Measurements from ENCODE around the gene PRDM12.

The PRDM12 gene

GRCh38 chr9:130688072-130688471 is 23.7 kb downstream of the PRDM12 start:
- H3K4me3 ChIP-seq: no peak overlapping the region
- H3K27ac ChIP-seq: no peak overlapping the region
- no peak overlapping the region for H3K4me2 ChIP-seq
- H3K9ac ChIP-seq: no peak overlapping the region
- H3K36me3 ChIP-seq: no peaks in the 10 kb centered on the region
- no peaks in the 10 kb centered on the region for H4K20me1 ChIP-seq
- peaks cover 14% of the 10 kb centered on the region for H3K9me3 ChIP-seq
- peaks cover 3% of the 10 kb centered on the region for H3K4me1 ChIP-seq
- H3K27me3 ChIP-seq: no peaks in the 10 kb centered on the region
- no peak for TF ChIP-seq Cebpa-rat (IDR thresholded peaks at IDR 0.05)

DNA sequence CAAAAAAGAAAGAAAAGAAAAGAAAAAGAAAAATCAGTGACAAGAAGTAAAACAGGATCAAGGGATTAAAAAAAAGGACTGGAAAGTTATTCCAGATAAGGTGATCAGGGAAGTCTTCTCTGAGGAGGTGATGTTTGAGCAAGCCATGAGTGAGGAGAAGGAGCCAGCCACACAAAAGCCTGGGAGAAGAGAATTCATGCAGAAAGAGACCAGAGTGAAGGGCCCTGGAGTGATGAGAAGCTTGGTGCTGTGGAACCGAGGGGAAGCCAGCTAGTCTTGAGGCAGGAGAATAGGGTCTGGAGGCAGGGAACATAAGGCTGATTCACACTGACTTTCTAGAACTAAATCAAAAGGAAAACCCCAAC is 25.2 kb downstream of the PRDM12 start:
- peaks cover 8% of the 10 kb centered on the region for H3K4me1 ChIP-seq
- no peaks in the 10 kb centered on the region for H3K36me3 ChIP-seq
- no peak overlapping the region for H3K4me2 ChIP-seq
- TF ChIP-seq Cebpa-rat (IDR thresholded peaks at IDR 0.05): no peak
- 0 out of 2 replicates have a peak overlapping the region, but pooled peaks have one; percentile 6 for H3K9ac ChIP-seq
- no peaks in the 10 kb centered on the region for H3K27me3 ChIP-seq
- H3K4me3 ChIP-seq: no peak overlapping the region
- peaks cover 14% of the 10 kb centered on the region for H3K9me3 ChIP-seq
- H4K20me1 ChIP-seq: peaks cover 4% of the 10 kb centered on the region; the same call in 1 of the 2 replicates
- no peak overlapping the region for H3K27ac ChIP-seq

DNA sequence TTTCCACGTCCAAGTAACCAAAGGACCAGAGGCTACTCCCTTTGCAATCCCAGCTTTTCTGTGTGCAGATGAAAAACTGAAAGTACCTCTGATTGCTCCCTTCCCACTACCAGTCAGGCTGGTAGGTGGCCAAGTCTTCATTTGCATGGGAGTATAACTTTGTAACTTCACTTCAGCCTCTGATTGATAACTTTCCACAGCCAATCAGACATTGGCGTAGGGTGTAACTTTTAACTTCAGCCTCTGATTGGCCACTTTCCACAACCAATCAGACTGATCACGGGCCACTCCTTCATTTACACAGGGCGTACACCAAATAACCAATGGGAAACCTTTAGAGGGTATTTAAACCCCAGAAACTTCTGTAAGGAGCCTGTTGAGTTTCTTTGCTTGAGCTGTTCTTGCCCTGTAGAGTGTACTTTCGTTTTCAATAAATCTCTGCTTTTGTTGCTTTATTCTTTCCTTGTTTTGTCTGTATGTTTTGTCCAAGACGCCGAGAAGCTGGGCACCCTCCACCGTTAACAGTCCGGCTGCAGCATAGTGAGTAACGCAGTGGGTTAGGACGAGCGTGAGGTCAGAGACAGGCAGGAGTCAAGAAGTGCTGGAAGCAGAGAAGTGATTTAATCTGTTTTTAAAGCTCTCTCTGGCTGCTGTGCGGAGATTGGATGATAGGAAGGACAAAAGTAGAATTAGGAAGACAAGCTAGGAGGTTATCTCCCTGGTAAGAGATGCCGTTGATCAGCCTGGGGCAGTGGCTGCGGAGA is 25.7 kb downstream of the PRDM12 start:
- no peak overlapping the region for H3K4me2 ChIP-seq
- peaks cover 9% of the 10 kb centered on the region for H4K20me1 ChIP-seq
- 0 out of 2 replicates have a peak overlapping the region, but pooled peaks have one; percentile 6 for H3K9ac ChIP-seq
- peaks cover 10% of the 10 kb centered on the region for H3K9me3 ChIP-seq
- peaks cover 13% of the 10 kb centered on the region for H3K4me1 ChIP-seq
- no peak overlapping the region for H3K4me3 ChIP-seq
- H3K27ac ChIP-seq: no peak overlapping the region
- peaks cover 3% of the 10 kb centered on the region for H3K36me3 ChIP-seq
- no peak for TF ChIP-seq Cebpa-rat (IDR thresholded peaks at IDR 0.05)
- H3K27me3 ChIP-seq: no peaks in the 10 kb centered on the region

DNA sequence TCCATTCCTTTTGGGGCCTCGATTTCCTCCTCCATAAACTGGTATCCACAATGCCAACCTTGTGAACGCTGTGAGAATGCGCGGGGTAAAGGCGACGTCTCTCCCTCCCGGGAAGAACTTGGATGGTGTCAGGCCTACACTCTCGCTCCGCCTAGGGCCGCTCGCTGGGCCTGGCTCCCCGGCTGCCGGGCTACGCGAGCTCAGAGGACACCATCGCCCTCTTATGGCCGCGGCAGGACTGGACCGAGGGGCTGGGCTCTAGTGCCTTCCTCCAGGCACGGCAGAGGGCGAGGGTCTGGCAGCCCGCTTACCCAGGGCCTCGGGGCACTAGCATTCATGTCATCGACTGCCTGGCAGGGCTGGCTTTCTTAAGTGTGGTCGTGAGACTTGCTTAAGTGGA is 27.9 kb downstream of the PRDM12 start:
- H3K27me3 ChIP-seq: no peaks in the 10 kb centered on the region
- H3K27ac ChIP-seq: no peak overlapping the region
- H3K4me2 ChIP-seq: no peak overlapping the region
- H3K9me3 ChIP-seq: peaks cover 6% of the 10 kb centered on the region; the same call in 1 of the 2 replicates
- H3K9ac ChIP-seq: no peak overlapping the region
- H3K36me3 ChIP-seq: peaks cover 25% of the 10 kb centered on the region
- H3K4me3 ChIP-seq: no peak overlapping the region
- H4K20me1 ChIP-seq: peaks cover 30% of the 10 kb centered on the region
- no peak for TF ChIP-seq Cebpa-rat (IDR thresholded peaks at IDR 0.05)
- H3K4me1 ChIP-seq: peaks cover 29% of the 10 kb centered on the region

DNA sequence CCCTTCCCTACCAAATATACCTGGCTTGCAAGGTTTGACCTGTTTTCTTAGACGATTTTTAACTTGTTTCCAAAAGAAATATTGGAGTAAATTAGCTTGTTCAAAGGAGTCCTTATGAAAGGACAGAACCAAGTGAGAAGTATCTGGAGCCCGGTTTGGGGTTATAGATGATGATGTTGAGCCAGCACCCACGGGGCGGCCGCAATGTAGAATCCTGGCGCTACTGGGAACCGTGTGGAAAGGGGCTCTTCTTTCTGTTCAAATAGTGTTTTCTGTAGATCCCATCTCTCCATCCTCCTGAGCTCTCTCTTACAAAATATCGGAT is 28.7 kb downstream of the PRDM12 start:
- peaks cover 32% of the 10 kb centered on the region for H3K36me3 ChIP-seq
- no peak for TF ChIP-seq Cebpa-rat (IDR thresholded peaks at IDR 0.05)
- H3K4me2 ChIP-seq: peak overlapping the region; percentile 90
- H3K27ac ChIP-seq: peak overlapping the region; percentile 67
- H3K27me3 ChIP-seq: no peaks in the 10 kb centered on the region
- peaks cover 29% of the 10 kb centered on the region for H3K4me1 ChIP-seq
- peak overlapping the region; percentile 97 for H3K9ac ChIP-seq
- peak overlapping the region; percentile 93 for H3K4me3 ChIP-seq
- peaks cover 6% of the 10 kb centered on the region; the same call in 1 of the 2 replicates for H3K9me3 ChIP-seq
- H4K20me1 ChIP-seq: peaks cover 38% of the 10 kb centered on the region

DNA sequence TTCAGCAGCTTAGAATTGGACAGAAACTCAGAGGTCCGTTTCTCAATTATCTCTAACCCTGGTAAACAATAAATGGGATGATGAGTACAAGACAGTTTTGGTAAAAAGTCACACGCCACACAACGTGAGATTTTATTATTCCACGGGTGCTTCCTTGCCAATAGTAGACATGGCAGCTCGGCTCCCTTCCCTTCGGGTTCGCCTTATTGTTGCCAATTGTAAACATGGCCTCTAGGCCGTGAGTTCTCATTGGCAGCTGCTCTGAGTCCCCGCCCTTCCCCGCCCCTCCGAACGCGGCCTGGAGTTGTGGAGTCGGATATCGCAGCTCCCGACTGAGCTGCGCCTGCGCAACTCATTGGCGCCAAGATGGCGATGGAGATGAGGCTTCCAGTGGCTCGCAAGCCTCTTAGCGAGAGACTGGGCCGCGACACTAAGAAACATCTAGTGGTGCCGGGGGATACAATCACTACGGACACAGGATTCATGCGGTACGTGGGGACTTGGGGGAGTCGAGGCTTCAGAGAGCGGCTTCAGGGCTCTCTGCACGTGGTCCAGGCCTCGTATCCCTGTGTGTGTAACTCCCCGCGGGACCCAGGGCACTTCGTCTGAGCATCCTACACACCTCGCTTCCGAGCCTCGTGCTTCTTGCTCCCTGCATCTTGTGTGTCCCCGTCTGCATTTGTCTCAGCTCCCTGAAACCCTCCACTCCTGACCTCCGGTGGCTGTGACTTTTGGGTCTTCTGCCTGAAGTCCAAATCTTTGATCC is 29.2 kb downstream of the PRDM12 start, which contains the start of gene EXOSC2:
Gene EXOSC2, plus strand, starts transcription at position 355 of the 766 bp plus-strand sequence. Its CDS starts 12 bp downstream, at position 367.
- Histone ChIP-seq H3K27me3 (no peaks in the 10 kb centered on the region), H3K4me2 (peak within 1 kb of the TSS; percentile 90), H3K9me3 (peaks cover 6% of the 10 kb centered on the region; the same call in 1 of the 2 replicates), H3K27ac (peak within 1 kb of the TSS; percentile 93), H3K9ac (peak within 1 kb of the TSS; percentile 97), H4K20me1 (peaks cover 43% of the 10 kb centered on the region), H3K36me3 (peaks cover 38% of the 10 kb centered on the region), H3K4me3 (peak within 1 kb of the TSS; percentile 93), H3K4me1 (peaks cover 29% of the 10 kb centered on the region)
- TF ChIP-seq Cebpa-rat (IDR thresholded peaks at IDR 0.05): no peak

- H4K20me1 ChIP-seq: peaks cover 49% of the 10 kb centered on the region
- H3K4me3 ChIP-seq: peak overlapping the region; percentile 93
- H3K4me1 ChIP-seq: peaks cover 29% of the 10 kb centered on the region
- peaks cover 44% of the 10 kb centered on the region for H3K36me3 ChIP-seq
- H3K27ac ChIP-seq: peak overlapping the region; percentile 93
- peaks cover 6% of the 10 kb centered on the region; the same call in 1 of the 2 replicates for H3K9me3 ChIP-seq
- H3K4me2 ChIP-seq: peak overlapping the region; percentile 90
- no peaks in the 10 kb centered on the region for H3K27me3 ChIP-seq
- H3K9ac ChIP-seq: peak overlapping the region; percentile 97
- no peak for TF ChIP-seq Cebpa-rat (IDR thresholded peaks at IDR 0.05)
Measured at GRCh38 chr9:130694205-130694604, 29.8 kb downstream of the PRDM12 start.

DNA sequence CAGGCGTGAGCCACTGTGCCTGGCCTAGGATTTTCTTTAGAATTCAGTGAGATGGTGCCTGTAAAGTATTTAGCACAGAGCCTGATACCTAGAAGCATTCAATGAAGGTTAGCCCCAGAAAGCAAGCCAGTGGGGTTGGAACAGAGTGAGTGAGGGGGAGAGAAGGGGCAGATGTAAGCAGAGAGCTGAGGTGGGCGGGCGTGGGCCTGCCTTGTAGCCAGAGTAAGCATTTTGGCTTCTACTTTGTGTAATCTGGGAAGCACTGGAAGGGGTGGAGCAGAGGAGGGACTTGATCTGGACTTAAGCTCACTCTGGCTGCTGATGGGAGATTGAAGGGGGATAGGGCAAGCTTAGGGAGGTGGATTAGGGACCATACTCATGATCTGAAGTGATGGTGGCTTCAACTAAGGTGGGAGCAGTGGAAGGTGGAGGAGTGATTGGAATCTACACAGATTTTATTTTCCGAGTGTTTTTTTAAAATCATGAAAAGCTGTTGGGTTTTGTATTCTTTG is 31.8 kb downstream of the PRDM12 start:
- peak overlapping the region; percentile 30 for H3K4me2 ChIP-seq

GRCh38 chr9:130696996-130697395 is 32.6 kb downstream of the PRDM12 start:
- H3K4me2 ChIP-seq: no peak overlapping the region
- H3K4me1 ChIP-seq: peaks cover 29% of the 10 kb centered on the region
- peaks cover 72% of the 10 kb centered on the region for H3K36me3 ChIP-seq
- no peak overlapping the region for H3K27ac ChIP-seq
- no peak overlapping the region for H3K4me3 ChIP-seq
- peaks cover 74% of the 10 kb centered on the region for H4K20me1 ChIP-seq
- H3K9ac ChIP-seq: no peak overlapping the region
- no peak for TF ChIP-seq Cebpa-rat (IDR thresholded peaks at IDR 0.05)
- peaks cover 6% of the 10 kb centered on the region; the same call in 1 of the 2 replicates for H3K9me3 ChIP-seq
- no peaks in the 10 kb centered on the region for H3K27me3 ChIP-seq

More for the DNA sequence above, 31.8 kb downstream of the PRDM12 start:
- Histone ChIP-seq H3K36me3 (peaks cover 64% of the 10 kb centered on the region), H3K4me1 (peaks cover 29% of the 10 kb centered on the region), H3K9me3 (peaks cover 6% of the 10 kb centered on the region; the same call in 1 of the 2 replicates), H3K4me3 (no peak overlapping the region), H3K27me3 (no peaks in the 10 kb centered on the region), H3K27ac (no peak overlapping the region), H3K9ac (0 out of 2 replicates have a peak overlapping the region, but pooled peaks have one; percentile 24), H4K20me1 (peaks cover 66% of the 10 kb centered on the region)
- TF ChIP-seq Cebpa-rat (IDR thresholded peaks at IDR 0.05): no peak
